ENCODE measurements around the gene PAFAH2. TPM values are rescaled to one million over a fixed set of nuclear protein-coding genes. Genes with fewer than 3 reads are reported as not detected.

PAFAH2 gene
- total and polyA plus RNA-seq, 4 experiments from 2014 or later = 10.1 to 20.0 (median 15.3) TPM

DNA sequence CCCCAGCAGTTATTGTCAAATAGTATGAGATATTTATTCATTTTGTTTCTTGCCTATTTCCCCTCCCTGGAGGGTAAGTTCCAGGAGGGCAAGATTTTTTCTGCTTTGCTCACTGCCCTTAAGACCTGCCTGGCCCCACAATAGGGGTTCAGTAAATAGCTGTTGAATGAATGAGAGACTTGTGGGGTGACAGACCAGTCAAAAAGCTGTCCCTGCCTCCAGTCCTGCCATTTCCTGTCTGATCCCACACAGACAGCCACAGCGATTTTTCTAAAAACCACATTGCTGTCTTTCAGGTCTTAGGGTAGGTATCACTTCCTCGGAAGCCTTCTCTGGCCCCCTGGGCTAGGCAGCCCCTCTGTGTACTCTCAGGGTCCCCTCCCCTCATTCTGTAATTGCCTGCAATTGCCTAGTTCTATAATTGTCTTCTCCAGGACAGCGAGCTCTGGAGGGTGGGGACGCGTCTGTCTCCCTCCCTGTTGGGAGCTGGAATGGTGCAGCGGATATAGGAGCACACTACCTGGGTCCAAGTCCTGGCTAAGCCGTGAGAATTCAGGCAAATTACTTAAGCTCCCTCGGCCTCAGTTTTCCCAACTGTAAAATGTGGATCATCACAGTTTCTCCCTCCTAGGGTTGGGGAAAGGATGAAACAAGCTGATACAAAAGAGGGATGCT, 21.9 kb upstream of the PAFAH2 start:
- intact Hi-C loops (cut with micrococcal nuclease) = no loop called here
- Histone ChIP-seq H3K27me3 (ENCODE audit: insufficient read depth, low read length) (no peaks in the 10 kb centered on the region), H3K27ac (ENCODE audit: low read depth, low read length) (no peak overlapping the region), H3K4me1 (ENCODE audit: insufficient read depth, low read length) (no peaks in the 10 kb centered on the region), H3K36me3 (ENCODE audit: insufficient read depth, low read length) (no peaks in the 10 kb centered on the region), H3K4me3 (ENCODE audit: low read length in 2 of 2) (no peak overlapping the region), H3K9me3 (ENCODE audit: control insufficient read depth in 1 of 2, low read length in 2 of 2) (no peaks in the 10 kb centered on the region)
- no peaks in the 10 kb centered on the region for H3K36me3 Mint-ChIP-seq
- no peak overlapping the region for H3K27ac Mint-ChIP-seq
- ChIA-PET CTCF (ENCODE audit: partially characterized antibody) (interaction anchor here (0.8 to 1.3 kb wide), 2 partner anchors 17 to 124 kb away, joined by 3 read pairs; no protein-coding TSS in a partner anchor), POLR2A (ENCODE audit: partially characterized antibody) (interaction anchor here (0.5 to 0.9 kb wide), 2 partner anchors 15 to 558 kb away, joined by 3 to 4 read pairs; no protein-coding TSS in a partner anchor)
- no peaks in the 10 kb centered on the region for H3K9me3 Mint-ChIP-seq
- no peaks in the 10 kb centered on the region for H3K27me3 Mint-ChIP-seq
- H3K4me1 Mint-ChIP-seq = peaks cover 0 to 7% (median 2%) of the 10 kb centered on the region in 4 donors
- no peak overlapping the region for H3K4me3 Mint-ChIP-seq
- no peak for DNase-seq

DNA sequence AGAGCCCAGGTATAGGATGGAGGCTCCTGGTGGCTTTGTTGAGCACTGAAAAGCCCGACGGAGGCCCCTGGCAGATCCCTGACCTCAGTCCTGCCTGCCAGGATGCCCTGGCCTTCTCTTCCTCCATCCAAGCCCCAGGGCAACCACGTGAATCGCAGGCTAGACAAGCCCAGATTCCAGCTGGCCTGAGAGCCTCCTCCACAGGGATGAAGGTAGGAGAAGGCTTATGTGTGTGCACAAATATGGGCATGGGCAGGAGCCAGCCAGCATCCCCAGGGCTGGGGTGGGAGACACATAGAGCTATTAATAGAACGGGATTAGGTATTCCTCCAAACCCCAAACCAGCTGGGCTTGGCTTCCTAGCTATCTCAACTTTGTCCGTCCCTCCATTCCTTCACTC, 19.7 kb upstream of the PAFAH2 start:
- CTCF ChIA-PET (ENCODE audit: partially characterized antibody) = interaction anchor here (0.6 to 1.2 kb wide), 2 partner anchors 14 to 122 kb away, joined by 3 read pairs; no protein-coding TSS in a partner anchor

DNA sequence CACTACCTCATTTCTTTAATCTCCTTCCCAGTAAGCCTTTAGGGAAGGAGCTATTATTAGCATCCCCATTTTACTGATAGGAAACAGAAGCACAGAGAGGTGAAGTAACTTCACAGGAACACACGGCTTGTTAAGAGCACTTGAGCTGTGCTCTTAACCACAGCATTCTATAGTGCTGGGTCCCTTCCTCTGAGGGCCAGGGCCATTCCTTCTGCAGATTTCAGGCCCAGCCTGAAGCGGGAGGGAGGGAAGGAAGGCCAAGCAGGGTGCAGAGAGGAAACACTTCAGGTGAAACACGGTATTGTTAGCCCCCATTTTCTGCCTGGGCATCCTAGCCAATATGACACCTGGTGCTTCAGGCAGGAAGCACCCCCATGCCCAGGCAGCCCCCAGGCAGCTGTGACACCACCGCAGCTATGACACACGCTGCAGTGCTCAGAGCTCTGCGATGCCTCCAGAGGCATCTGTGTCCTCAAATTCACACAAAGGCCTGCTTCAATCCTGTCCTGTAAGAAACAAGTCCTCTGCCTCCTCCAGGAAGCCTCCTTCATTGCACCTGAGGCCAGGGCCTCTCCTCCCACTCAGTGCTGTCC, 19.2 kb upstream of the PAFAH2 start:
- H3K27ac ChIP-seq (ENCODE audit: low read depth, low read length) = no peak overlapping the region
- no peaks in the 10 kb centered on the region for H3K27me3 ChIP-seq (ENCODE audit: insufficient read depth, low read length)
- intact Hi-C loops (cut with micrococcal nuclease) = no loop called here
- Mint-ChIP-seq H3K4me1 (peaks cover 0 to 7% (median 2%) of the 10 kb centered on the region in 4 donors), H3K9me3 (no peaks in the 10 kb centered on the region), H3K4me3 (no peak overlapping the region), H3K27me3 (no peaks in the 10 kb centered on the region), H3K36me3 (no peaks in the 10 kb centered on the region), H3K27ac (no peak overlapping the region)
- no peak for DNase-seq
- ChIA-PET CTCF (ENCODE audit: partially characterized antibody) (interaction anchor here (0.5 to 1.2 kb wide), 2 partner anchors 10 to 121 kb away, joined by 3 read pairs; no protein-coding TSS in a partner anchor), POLR2A (ENCODE audit: partially characterized antibody) (no interaction called here)
- no peaks in the 10 kb centered on the region for H3K9me3 ChIP-seq (ENCODE audit: control insufficient read depth in 1 of 2, low read length in 2 of 2)
- H3K36me3 ChIP-seq (ENCODE audit: insufficient read depth, low read length) = no peaks in the 10 kb centered on the region
- H3K4me3 ChIP-seq (ENCODE audit: low read length in 2 of 2) = no peak overlapping the region
- H3K4me1 ChIP-seq (ENCODE audit: insufficient read depth, low read length) = no peaks in the 10 kb centered on the region

More for the DNA sequence above, 19.7 kb upstream of the PAFAH2 start:
- Histone ChIP-seq H3K4me3 (ENCODE audit: low read length in 2 of 2) (no peak overlapping the region), H3K27ac (ENCODE audit: low read depth, low read length) (no peak overlapping the region), H3K27me3 (ENCODE audit: insufficient read depth, low read length) (no peaks in the 10 kb centered on the region), H3K36me3 (ENCODE audit: insufficient read depth, low read length) (no peaks in the 10 kb centered on the region), H3K4me1 (ENCODE audit: insufficient read depth, low read length) (no peaks in the 10 kb centered on the region), H3K9me3 (ENCODE audit: control insufficient read depth in 1 of 2, low read length in 2 of 2) (no peaks in the 10 kb centered on the region)
- Mint-ChIP-seq H3K9me3 (no peaks in the 10 kb centered on the region), H3K4me3 (no peak overlapping the region), H3K36me3 (no peaks in the 10 kb centered on the region), H3K4me1 (peaks cover 0 to 7% (median 2%) of the 10 kb centered on the region in 4 donors), H3K27ac (no peak overlapping the region), H3K27me3 (no peaks in the 10 kb centered on the region)
- POLR2A ChIA-PET (ENCODE audit: partially characterized antibody) = no interaction called here
- intact Hi-C loops (cut with micrococcal nuclease) = no loop called here
- no peak for DNase-seq

DNA sequence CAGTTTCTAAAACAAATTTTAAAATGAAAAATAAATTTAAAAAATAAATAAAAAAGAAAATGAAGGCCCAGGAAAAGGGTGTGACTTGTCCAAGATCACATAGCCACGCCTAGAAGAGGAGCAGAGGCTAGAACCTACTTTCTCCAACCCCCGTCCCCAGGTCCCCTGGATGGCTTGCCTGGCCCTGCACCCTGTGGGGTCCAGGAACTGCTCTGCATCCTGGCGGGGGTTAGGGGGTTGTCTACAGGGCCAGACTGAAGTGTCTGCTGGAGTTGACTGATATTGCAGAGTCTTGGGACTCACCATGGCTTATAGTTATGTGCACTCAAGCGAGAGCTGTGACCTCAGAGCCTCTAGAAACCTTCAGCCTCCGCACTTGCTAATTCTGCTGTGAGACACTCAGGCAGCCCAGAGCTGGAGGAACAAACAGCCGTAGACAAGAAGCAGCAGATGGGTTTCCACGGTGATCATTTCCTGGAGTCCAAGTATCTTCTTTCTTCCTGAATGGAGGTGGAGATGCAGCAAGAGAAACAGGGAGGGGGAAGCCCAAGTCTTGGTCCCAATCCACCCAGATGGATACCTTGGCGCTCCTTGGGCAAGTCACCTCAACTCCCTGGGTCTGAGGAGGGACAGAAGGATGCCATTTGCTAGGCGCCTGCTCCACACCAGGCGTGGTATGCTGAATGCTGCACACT, 18.5 kb upstream of the PAFAH2 start:
- no peaks in the 10 kb centered on the region for H3K9me3 Mint-ChIP-seq
- peaks cover 0 to 7% (median 2%) of the 10 kb centered on the region in 4 donors for H3K4me1 Mint-ChIP-seq
- no peaks in the 10 kb centered on the region for H3K36me3 Mint-ChIP-seq
- intact Hi-C loops (cut with micrococcal nuclease) = no loop called here
- no peaks in the 10 kb centered on the region for H3K27me3 Mint-ChIP-seq
- no peaks in the 10 kb centered on the region for H3K27me3 ChIP-seq (ENCODE audit: insufficient read depth, low read length)
- ChIA-PET CTCF (ENCODE audit: partially characterized antibody) (interaction anchor here (0.5 to 1.2 kb wide), 2 partner anchors 11 to 121 kb away, joined by 3 read pairs; no protein-coding TSS in a partner anchor), POLR2A (ENCODE audit: partially characterized antibody) (no interaction called here)
- no peak overlapping the region for H3K4me3 Mint-ChIP-seq
- DNase-seq = no peak
- no peak overlapping the region for H3K4me3 ChIP-seq (ENCODE audit: low read length in 2 of 2)
- H3K27ac ChIP-seq (ENCODE audit: low read depth, low read length) = no peak overlapping the region
- no peaks in the 10 kb centered on the region for H3K4me1 ChIP-seq (ENCODE audit: insufficient read depth, low read length)
- no peak overlapping the region for H3K27ac Mint-ChIP-seq
- H3K9me3 ChIP-seq (ENCODE audit: control insufficient read depth in 1 of 2, low read length in 2 of 2) = no peaks in the 10 kb centered on the region
- H3K36me3 ChIP-seq (ENCODE audit: insufficient read depth, low read length) = no peaks in the 10 kb centered on the region

DNA sequence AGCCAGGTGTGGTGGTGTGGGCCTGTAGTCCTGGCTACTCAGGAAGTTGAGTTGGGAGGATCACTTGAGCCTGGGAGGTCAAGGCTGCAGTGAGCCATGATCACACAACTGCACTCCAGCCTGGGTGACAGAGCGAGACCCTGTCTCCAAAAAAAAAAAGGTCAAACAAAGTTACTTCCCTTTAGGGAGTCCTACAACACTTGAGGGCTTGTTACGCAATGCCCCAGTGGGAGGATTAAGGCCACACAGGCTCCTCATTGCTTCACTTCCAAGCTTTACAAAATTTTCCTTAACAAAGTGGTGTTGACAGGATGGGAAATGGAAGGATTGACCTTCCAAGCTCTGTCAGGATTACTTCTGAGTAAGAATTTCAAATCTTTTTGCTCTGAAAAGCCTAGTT, 17.5 kb upstream of the PAFAH2 start:
- no peak overlapping the region for H3K27ac Mint-ChIP-seq
- peaks cover 0 to 5% of the 10 kb centered on the region in 2 donors for H3K27me3 Mint-ChIP-seq
- Histone ChIP-seq H3K4me1 (ENCODE audit: insufficient read depth, low read length) (no peaks in the 10 kb centered on the region), H3K9me3 (ENCODE audit: control insufficient read depth in 1 of 2, low read length in 2 of 2) (no peaks in the 10 kb centered on the region), H3K4me3 (ENCODE audit: low read length in 2 of 2) (no peak overlapping the region), H3K27ac (ENCODE audit: low read depth, low read length) (no peak overlapping the region), H3K36me3 (ENCODE audit: insufficient read depth, low read length) (no peaks in the 10 kb centered on the region), H3K27me3 (ENCODE audit: insufficient read depth, low read length) (no peaks in the 10 kb centered on the region)
- H3K4me1 Mint-ChIP-seq = peaks cover 0 to 7% (median 2%) of the 10 kb centered on the region in 4 donors
- ChIA-PET CTCF (ENCODE audit: partially characterized antibody) (no interaction called here), POLR2A (ENCODE audit: partially characterized antibody) (no interaction called here)
- no peak for DNase-seq
- no peak overlapping the region for H3K4me3 Mint-ChIP-seq
- intact Hi-C loops (cut with micrococcal nuclease) = no loop called here
- no peaks in the 10 kb centered on the region for H3K9me3 Mint-ChIP-seq
- H3K36me3 Mint-ChIP-seq = no peaks in the 10 kb centered on the region

DNA sequence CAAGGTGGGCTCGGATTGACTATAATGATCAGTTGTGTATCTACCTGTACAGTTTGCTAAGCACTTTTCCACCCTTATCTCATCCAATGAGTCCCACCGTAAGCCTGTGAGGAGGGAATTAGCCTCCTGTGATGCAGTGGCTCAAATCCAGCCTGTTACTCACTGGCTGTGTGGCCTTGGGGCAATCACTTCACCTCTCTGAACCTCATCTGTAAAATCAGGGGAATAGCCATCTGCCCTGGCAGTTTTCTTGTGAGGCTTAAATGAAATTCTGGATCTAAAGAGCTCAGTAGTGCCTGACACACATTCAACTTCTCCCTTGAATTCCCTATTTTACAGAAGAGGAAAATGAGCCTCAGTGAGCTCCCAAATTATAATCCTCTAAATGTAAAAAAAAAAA, 16.3 kb upstream of the PAFAH2 start:
- H3K27ac Mint-ChIP-seq = no peak overlapping the region
- H3K27me3 Mint-ChIP-seq = peaks cover 0 to 6% of the 10 kb centered on the region in 2 donors
- Histone ChIP-seq H3K27ac (ENCODE audit: low read depth, low read length) (no peak overlapping the region), H3K4me1 (ENCODE audit: insufficient read depth, low read length) (no peaks in the 10 kb centered on the region), H3K9me3 (ENCODE audit: control insufficient read depth in 1 of 2, low read length in 2 of 2) (no peaks in the 10 kb centered on the region), H3K27me3 (ENCODE audit: insufficient read depth, low read length) (no peaks in the 10 kb centered on the region), H3K36me3 (ENCODE audit: insufficient read depth, low read length) (no peaks in the 10 kb centered on the region), H3K4me3 (ENCODE audit: low read length in 2 of 2) (no peak overlapping the region)
- no peak for DNase-seq
- intact Hi-C loops (cut with micrococcal nuclease) = no loop called here
- H3K9me3 Mint-ChIP-seq = no peaks in the 10 kb centered on the region
- POLR2A ChIA-PET (ENCODE audit: partially characterized antibody) = no interaction called here
- CTCF ChIA-PET (ENCODE audit: partially characterized antibody) = no interaction called here
- H3K36me3 Mint-ChIP-seq = no peaks in the 10 kb centered on the region
- H3K4me1 Mint-ChIP-seq = peaks cover 0 to 4% (median 0%) of the 10 kb centered on the region in 4 donors
- H3K4me3 Mint-ChIP-seq = no peak overlapping the region

DNA sequence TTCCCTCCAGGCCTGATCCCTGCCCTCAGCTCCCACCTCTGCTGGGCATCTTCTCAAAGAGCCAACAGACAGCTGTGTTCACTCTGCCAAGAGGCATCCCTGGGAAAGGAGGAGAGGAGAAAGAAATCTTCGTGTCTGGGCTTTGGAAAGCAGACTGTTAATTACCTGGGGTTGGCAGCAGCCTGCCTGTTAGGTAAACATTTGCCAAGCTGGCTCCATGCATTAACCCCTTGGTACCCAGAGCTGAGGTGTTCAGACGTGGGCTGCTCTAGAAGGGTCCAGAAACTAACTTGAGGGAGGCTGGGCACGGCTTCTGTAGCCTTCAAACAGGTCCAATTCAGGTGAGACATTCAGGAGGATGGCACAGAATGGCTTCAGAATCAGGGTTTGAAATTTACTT, 15.0 kb upstream of the PAFAH2 start:
- H3K27ac Mint-ChIP-seq = no peak overlapping the region
- peaks cover 0 to 4% (median 0%) of the 10 kb centered on the region in 4 donors for H3K4me1 Mint-ChIP-seq
- no peaks in the 10 kb centered on the region for H3K9me3 Mint-ChIP-seq
- intact Hi-C loops (cut with micrococcal nuclease) = no loop called here
- no peak overlapping the region for H3K27ac ChIP-seq (ENCODE audit: low read depth, low read length)
- H3K36me3 ChIP-seq (ENCODE audit: insufficient read depth, low read length) = no peaks in the 10 kb centered on the region
- H3K4me1 ChIP-seq (ENCODE audit: insufficient read depth, low read length) = no peaks in the 10 kb centered on the region
- no peaks in the 10 kb centered on the region for H3K9me3 ChIP-seq (ENCODE audit: control insufficient read depth in 1 of 2, low read length in 2 of 2)
- DNase-seq = no peak
- no peaks in the 10 kb centered on the region for H3K36me3 Mint-ChIP-seq
- CTCF ChIA-PET (ENCODE audit: partially characterized antibody) = interaction anchor here (1.4 kb wide), 1 partner anchor 157 kb away, joined by 3 read pairs; the partner anchor contains the start of gene ZNF593
- H3K4me3 Mint-ChIP-seq = no peak overlapping the region
- POLR2A ChIA-PET (ENCODE audit: partially characterized antibody) = no interaction called here
- H3K27me3 ChIP-seq (ENCODE audit: insufficient read depth, low read length) = no peaks in the 10 kb centered on the region
- H3K27me3 Mint-ChIP-seq = peaks cover 0 to 6% of the 10 kb centered on the region in 2 donors
- H3K4me3 ChIP-seq (ENCODE audit: low read length in 2 of 2) = no peak overlapping the region

Data from CD4-positive, alpha-beta memory T cell (primary cell).